Stimulated activated CD4-positive, alpha-beta T cell treated with anti-CD3 and anti-CD28 coated beads, Interleukin-1b, Interleukin-23, amount 100 ng/mL, for 4 hours (primary cell): ENCODE measurements around the gene CAVIN2.

Source experiments
- DNase-seq, 2 donors: peaks; one replicate each; pipeline ENCODE4 v3.0.0-alpha.2; 2020; ENCODE audit warnings: low read depth in 2 of 2

Gene CAVIN2, protein sequence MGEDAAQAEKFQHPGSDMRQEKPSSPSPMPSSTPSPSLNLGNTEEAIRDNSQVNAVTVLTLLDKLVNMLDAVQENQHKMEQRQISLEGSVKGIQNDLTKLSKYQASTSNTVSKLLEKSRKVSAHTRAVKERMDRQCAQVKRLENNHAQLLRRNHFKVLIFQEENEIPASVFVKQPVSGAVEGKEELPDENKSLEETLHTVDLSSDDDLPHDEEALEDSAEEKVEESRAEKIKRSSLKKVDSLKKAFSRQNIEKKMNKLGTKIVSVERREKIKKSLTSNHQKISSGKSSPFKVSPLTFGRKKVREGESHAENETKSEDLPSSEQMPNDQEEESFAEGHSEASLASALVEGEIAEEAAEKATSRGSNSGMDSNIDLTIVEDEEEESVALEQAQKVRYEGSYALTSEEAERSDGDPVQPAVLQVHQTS

DNA sequence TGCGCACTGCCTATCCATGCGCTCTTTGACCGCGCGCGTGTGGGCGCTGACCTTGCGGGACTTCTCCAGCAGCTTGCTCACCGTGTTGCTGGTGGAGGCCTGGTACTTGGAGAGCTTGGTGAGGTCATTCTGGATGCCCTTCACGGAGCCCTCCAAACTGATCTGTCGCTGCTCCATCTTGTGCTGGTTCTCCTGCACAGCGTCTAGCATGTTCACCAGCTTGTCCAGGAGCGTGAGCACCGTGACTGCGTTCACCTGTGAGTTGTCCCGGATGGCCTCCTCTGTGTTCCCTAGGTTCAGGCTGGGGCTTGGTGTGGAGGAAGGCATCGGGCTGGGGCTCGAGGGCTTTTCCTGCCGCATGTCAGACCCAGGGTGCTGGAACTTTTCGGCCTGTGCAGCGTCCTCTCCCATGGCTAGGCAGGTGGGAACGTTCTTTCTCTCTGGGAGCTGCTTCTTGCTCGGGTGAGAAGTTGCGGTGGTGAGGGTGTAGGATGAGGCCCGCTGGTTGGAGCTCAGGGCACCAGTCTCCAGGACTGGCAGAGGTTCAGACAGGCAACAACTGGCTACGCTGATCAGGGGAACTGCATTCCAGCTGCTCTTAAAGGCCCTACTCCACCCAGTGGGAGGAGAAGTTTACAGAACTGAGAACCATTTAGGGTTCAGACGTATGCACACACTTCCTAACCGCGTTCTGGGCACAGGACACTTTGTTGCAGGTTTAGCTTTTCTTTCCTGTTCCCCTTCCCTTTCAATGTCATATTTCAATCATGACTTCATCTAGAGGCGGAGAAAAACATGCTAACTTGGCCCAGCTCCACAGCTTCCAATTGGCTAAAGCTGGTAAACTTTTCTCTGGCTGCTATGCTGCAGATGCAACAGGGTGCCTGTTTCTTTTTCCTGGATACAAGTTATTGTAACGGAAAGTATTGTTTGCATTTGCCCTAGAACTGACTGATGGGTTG, at the start of gene CAVIN2:
Gene CAVIN2, minus strand, starts transcription at position 574 of the 962 bp plus-strand sequence. Its CDS starts 163 bp downstream, at position 411.
- no peak for DNase-seq

GRCh38 chr2:191895743-191896142, 48.9 kb upstream of the CAVIN2 start:
- no peak for DNase-seq

DNA sequence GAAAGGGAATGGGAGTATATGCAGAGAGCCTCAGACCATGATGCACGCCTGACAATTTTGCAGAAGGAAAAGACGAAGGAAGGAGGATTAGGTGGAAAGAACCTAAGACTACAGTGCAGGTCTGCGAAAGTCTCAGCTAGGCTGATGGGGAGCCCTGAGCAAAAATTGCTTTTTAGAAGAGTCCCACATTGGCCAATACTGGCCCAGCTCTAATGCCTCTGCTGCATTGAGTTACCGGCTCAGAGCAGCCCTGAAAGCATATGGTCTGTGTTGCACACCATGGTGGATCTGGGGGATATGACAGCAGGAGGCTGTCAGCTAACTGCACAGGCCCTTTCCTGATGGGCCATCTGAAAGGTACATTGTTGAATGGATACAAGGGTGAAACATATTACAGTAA, 48.3 kb upstream of the CAVIN2 start:
- DNase-seq, result no peak

DNA sequence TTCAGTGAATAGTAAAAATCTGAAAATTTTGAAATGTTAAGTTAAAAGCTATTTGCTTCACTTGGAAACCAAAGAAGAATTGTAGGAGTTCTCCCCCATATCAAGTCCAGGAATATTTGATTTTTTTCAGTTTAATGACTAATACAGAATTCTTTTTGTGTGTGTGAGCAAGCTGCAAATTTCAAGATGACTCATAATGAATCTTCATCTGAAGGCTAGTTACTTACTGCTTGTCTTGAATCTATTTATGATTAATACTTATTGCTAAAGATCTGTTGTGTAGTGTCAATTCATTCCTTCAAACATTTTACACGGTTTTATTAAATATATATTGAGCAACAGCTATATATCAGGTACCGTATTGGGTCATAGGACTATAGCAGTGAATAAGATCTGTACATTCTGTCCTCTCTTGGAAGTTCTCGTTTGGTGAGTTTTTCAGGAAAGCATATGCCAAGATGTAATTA, 47.8 kb upstream of the CAVIN2 start:
- DNase-seq, result no peak

- no peak for DNase-seq
These were observed 45.5 kb upstream of the CAVIN2 start for GRCh38 chr2:191892391-191892790.

GRCh38 chr2:191891656-191892055, 44.8 kb upstream of the CAVIN2 start:
- DNase-seq, result no peak

- no peak for DNase-seq
These were observed 43.0 kb upstream of the CAVIN2 start for GRCh38 chr2:191889931-191890330.

- DNase-seq, result no peak
These were observed 41.7 kb upstream of the CAVIN2 start for GRCh38 chr2:191888400-191889166.

DNA sequence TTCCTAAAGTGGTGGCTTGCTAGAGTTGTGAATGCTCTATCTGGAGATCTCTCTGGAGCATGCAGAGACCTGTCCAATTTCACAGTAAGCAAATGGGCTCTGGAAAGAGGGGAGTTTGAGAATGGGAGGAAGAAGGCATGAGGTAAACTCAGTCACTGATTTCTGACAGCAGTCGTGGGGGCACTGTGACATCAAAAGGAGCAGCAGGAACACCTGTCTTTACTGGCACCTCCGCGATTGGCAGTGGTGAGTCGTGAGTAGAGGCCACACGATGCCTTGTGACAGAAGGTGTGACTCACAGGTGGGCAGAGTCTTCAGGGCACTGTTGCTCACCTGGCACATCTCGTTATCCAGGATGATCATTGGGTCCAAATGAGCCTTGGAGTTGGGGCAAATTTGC, 38.8 kb upstream of the CAVIN2 start:
- DNase-seq, result no peak

GRCh38 chr2:191885098-191885497, 38.2 kb upstream of the CAVIN2 start:
- no peak for DNase-seq

DNA sequence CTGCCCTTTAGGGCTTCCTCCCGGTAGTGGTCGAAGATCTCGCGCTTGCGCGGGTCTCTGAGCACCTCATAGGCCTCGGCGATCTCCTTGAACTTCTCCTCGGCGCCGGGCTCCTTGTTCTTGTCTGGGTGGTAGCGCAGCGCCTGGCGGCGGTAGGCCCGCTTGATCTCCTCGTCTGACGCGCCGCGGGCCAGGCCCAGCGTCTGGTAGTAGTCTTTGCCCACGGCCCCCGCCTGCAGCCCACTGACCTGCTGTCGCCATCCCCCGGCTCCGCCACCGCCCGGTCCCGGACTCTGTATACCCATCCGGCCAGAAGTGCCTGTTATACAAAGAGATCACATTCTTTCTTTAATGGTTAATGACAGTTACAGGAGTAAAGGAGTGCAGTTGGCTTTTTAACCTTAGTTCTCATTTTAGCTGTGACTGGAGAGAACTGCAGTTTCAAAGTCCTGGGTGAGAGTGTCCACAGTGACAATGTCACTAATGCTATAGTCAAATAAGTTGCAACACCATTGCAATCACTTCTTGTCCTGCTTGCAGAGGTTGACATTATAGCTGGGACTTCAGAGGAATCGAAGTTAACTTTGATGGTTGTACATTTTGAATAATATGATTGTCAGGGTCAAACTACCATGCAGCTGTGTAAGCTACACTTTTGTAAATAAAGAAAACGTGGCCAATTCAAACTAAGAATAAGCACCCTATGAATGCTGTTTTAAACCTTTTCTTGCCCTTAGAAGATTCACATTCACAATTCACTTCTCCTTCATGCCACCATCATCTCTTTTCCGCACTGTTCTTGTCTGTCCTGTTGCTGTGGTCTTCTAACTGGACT, 35.3 kb upstream of the CAVIN2 start:
- no peak for DNase-seq

DNA sequence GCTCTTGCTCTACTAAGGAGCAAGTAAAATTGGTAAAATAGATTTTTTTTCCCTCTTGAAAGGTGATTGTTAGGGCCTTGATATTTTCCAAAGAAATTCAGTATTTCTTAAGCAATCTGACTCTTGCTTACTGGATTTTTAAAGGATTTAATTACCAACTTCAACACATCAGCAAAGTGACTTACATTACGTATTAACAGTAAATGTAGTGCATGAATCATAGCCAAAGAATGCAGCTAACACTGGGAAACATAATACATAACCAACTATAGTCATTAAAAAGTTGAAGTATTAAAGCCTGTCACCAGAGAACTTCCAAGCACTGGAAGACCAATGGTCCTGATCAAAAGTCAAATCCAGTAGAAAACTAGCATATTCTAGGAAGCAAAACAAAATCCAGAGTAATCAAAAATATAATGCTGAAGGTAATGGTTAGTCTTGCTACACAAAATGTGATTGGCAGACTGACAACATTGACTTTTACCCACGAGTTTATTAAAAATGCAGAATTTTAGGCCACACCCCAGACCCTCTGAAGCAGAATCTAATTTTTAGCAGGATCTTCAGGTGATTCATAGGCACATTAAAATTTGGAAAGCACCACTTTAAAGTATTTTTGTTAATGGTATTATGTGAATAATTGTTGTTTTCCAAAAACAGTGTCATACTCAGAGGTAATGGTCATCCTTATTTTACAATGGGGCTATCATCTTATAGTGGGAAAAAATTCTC, 31.8 kb upstream of the CAVIN2 start:
- DNase-seq, result no peak

- DNase-seq, result no peak
These were observed 31.0 kb upstream of the CAVIN2 start for GRCh38 chr2:191877875-191878274.

DNA sequence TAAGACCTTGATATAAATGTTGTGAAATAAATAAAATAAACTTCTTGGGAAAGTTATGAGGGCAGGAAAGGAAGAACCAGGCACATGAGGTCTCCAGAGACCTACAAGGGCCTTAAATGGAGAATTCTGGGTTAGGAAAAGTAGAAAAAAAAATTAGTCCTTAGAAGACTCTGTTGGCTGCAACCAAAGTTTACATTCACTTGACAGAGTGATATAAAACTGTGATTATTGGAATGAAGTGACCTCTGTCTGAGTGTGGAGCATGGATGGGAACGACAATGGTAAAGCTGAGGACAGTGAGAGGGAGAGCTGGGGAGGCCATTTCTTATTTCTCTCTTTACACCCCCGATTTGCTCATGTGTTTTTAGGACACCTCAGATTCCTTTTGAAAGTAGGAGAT, 29.0 kb upstream of the CAVIN2 start:
- DNase-seq, result no peak

- no peak for DNase-seq
These were observed 23.9 kb upstream of the CAVIN2 start for GRCh38 chr2:191870744-191871143.

DNA sequence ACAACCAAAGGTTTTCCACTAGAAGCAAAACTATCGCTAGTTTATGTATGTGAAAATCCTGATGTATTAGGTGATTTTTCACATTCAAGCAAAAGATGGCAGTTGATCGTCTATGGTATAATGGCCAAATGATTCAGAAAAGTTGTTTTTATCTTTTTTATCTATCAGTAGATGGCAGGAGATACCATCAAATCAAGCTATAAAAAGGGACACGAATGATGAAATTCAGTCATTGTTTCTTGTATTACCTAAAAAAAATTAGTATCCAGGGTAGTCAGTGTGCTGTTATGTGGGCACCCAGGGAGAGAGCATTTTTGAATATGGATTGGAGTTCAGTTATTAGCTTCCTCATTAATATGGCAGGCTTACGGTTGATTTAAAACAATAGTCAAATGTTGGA, 22.9 kb upstream of the CAVIN2 start:
- no peak for DNase-seq

GRCh38 chr2:191869178-191869577, 22.3 kb upstream of the CAVIN2 start:
- no peak for DNase-seq

- DNase-seq, result no peak
These were observed 20.6 kb upstream of the CAVIN2 start for GRCh38 chr2:191867507-191867847.

DNA sequence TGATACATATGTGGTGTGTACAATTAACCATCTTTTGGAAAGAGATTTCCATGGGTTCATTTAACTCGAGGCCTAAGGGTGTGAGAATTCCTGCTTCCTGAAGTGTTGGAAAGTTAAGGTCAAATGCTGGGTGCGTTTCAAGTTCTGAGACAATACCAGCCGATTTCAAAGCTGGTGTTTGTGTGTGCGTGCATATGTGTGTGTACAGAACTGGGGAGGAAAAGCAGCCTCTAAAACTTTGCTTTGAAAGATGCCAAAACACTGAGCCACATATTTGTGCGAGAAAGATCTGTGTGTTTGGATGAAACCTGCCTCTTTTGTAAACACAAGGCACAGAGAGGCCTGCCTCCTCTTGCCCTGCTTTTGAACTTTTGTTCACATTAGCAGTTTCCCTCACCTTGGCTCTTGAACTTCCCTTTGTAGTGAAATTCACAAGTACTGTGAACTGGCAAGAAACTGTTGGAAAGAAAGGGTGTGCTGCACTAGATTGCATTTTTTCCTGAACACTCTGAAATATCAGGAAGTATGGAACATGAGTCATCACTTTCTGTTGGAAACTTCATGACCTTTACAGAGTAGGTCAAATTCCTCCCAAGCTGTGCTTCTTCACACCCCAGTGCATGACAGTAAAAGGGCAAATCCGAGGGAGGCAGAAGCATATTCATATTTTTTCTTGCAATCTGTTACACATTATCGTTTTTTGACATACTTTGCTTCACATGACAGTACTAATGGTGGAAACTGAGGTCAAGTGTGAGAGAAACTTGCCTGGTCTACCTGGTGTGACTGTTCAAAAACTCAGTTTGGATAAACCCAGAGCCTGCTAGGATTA, 20.0 kb upstream of the CAVIN2 start:
- DNase-seq, result no peak
